HepG2 (cell line): ENCODE results near the gene ABHD17C. TPM values are rescaled to one million over a fixed set of nuclear protein-coding genes. Genes with fewer than 3 reads are reported as not detected.

Source experiments
- ATRX ChIP-seq: sonication (generic); formaldehyde crosslinking; IDR thresholded peaks from 2 replicates; pipeline ENCODE4 v1.4.0; 2020; ENCODE audit warnings: missing genetic modification reagents, borderline replicate concordance
- EZH2 ChIP-seq: conservative IDR thresholded peaks from 2 replicates; pipeline ENCODE4 v1.6.1; 2012; ENCODE audit warnings: mild to moderate bottlenecking, low read depth, low read length, moderate library complexity
- KAT8 ChIP-seq: IDR thresholded peaks from 2 replicates; pipeline ENCODE4 v1.6.1; 2016; ENCODE audit warnings: missing genetic modification reagents, missing compliant biosample characterization
- KDM3A ChIP-seq: IDR thresholded peaks from 2 replicates; pipeline ENCODE4 v1.6.1; 2018; ENCODE audit warnings: low read depth, missing compliant biosample characterization
- MIXL1 ChIP-seq: IDR thresholded peaks from 2 replicates; pipeline ENCODE4 v1.6.1; 2016
- MYC ChIP-seq: sonication (generic); formaldehyde crosslinking; IDR thresholded peaks from 2 replicates; pipeline ENCODE4 v1.9.0; 2021; ENCODE audit warnings: missing genetic modification reagents, borderline replicate concordance
- ZBTB8A ChIP-seq: sonication (generic); formaldehyde crosslinking; IDR thresholded peaks from 2 replicates; pipeline ENCODE4 v1.4.0; 2020; ENCODE audit warnings: mild to moderate bottlenecking, low read depth, missing genetic modification reagents, borderline replicate concordance
- ZNF670 ChIP-seq: sonication (generic); formaldehyde crosslinking; IDR thresholded peaks from 2 replicates; pipeline ENCODE4 v1.8.0; 2022; ENCODE audit warnings: mild to moderate bottlenecking, missing genetic modification reagents, borderline replicate concordance
- ZNF775 ChIP-seq: sonication (generic); formaldehyde crosslinking; IDR thresholded peaks from 2 replicates; pipeline ENCODE4 v1.4.0; 2020; ENCODE audit warnings: missing genetic modification reagents, mild to moderate bottlenecking, moderate library complexity, borderline replicate concordance
- ZSCAN22 ChIP-seq: sonication (generic); formaldehyde crosslinking; IDR thresholded peaks from 2 replicates; pipeline ENCODE4 v1.4.0; 2020; ENCODE audit warnings: mild to moderate bottlenecking, missing genetic modification reagents
- polyA plus RNA-seq, 8 experiments: library from polyadenylated mRNA; depleted of rRNA in 3 of 8; stranded (reverse) in 7 of 8; unstranded in 1 of 8; fragments of >200 nt; fragmentation: Illumina TruSeq in 4 of 8; extraction: Trizol in 4 of 8; gene quantifications; 2 replicates each; pipeline versions ENCODE4 v1.2.1 to v1.2.3, GENCODE V29; 2011 to 2016; ENCODE audit warnings: low read depth in 4 of 8, missing spikeins in 1 of 8, mixed read lengths in 1 of 8; ENCODE audit not compliant: insufficient read depth in 1 of 8
- total RNA-seq, 5 experiments: library from RNA; depleted of rRNA; stranded (reverse); fragments of >200 nt; fragmentation: Illumina TruSeq; extraction: Trizol; gene quantifications; 2 replicates each; pipeline ENCODE4 v1.2.3, GENCODE V29; 2016; ENCODE audit warnings: low read depth in 1 of 5
- TF ChIP-seq, protein P1 (sequence below): sonication (generic); formaldehyde crosslinking; IDR thresholded peaks from 2 replicates; pipeline ENCODE4 v1.8.1; 2022; ENCODE audit warnings: low read depth, mild to moderate bottlenecking, missing genetic modification reagents
- TF ChIP-seq, protein P2 (sequence below): sonication (generic); formaldehyde crosslinking; IDR thresholded peaks from 2 replicates; pipeline ENCODE4 v1.4.0; 2020; ENCODE audit warnings: missing genetic modification reagents
- TF ChIP-seq, protein P3 (sequence below): sonication (generic); formaldehyde crosslinking; IDR thresholded peaks from 2 replicates; pipeline ENCODE4 v1.8.0; 2022; ENCODE audit warnings: missing genetic modification reagents, mild to moderate bottlenecking, moderate library complexity, borderline replicate concordance
- TF ChIP-seq, protein P4 (sequence below): sonication (generic); formaldehyde crosslinking; IDR thresholded peaks from 2 replicates; pipeline ENCODE4 v1.4.0; 2020; ENCODE audit warnings: mild to moderate bottlenecking, missing genetic modification reagents, borderline replicate concordance

The ABHD17C gene
- total and polyA plus RNA-seq, 2 of the 13 experiments (the other 11 are each of a cell fraction or from before 2014, with no cell fraction given) = 2.9 to 3.9 TPM

DNA sequence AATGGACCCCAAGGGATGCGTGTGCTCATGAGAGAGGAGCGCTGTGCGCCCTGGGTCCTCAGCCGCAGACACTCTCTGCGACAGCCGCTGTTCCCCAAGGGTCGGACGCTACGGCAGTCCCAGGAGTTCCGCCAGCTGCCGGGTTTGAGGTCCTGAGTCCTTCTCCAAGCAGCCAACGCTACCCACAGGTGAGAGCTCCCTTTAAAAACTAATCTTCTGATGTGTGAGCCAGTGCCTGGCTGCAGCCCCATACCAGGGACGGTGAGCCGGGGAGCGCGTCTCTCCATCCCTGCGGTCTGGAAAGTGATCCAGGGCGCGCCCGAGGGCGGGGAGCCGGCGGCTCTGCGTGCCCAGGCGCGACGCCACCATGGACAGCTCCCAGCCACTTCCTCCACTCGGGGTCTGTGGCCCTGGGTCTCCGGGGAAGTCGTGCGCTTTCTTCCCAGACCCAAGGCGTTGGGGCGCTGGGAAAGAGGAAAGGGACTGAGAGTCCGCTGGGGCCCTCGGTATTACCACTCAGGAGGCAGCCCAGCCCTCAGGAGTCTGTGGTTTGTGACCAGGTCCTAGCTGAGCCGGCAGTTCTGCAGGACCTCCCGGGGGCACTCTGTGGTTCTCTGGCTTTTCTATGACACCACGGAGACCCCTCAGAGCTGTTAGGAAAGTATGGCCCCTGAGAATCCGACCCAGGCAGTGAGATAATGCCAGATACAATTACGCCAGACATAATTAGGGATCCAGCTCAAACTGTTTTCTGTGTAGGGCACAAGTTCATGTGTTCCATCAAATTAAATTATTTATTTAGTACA, 85.5 kb downstream of the ABHD17C start (continued):
- TF ChIP-seq, protein P1, sequence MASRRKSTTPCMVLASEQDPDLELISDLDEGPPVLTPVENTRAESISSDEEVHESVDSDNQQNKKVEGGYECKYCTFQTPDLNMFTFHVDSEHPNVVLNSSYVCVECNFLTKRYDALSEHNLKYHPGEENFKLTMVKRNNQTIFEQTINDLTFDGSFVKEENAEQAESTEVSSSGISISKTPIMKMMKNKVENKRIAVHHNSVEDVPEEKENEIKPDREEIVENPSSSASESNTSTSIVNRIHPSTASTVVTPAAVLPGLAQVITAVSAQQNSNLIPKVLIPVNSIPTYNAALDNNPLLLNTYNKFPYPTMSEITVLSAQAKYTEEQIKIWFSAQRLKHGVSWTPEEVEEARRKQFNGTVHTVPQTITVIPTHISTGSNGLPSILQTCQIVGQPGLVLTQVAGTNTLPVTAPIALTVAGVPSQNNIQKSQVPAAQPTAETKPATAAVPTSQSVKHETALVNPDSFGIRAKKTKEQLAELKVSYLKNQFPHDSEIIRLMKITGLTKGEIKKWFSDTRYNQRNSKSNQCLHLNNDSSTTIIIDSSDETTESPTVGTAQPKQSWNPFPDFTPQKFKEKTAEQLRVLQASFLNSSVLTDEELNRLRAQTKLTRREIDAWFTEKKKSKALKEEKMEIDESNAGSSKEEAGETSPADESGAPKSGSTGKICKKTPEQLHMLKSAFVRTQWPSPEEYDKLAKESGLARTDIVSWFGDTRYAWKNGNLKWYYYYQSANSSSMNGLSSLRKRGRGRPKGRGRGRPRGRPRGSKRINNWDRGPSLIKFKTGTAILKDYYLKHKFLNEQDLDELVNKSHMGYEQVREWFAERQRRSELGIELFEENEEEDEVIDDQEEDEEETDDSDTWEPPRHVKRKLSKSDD = peak; percentile 84; the same call in 1 of the 2 replicates
- TF ChIP-seq MYC (CRISPR knock-in tag) = peak; percentile 81; the same call in 1 of the 2 replicates
- TF ChIP-seq MIXL1 (CRISPR knock-in tag) = peak; percentile 84; the same call in 1 of the 2 replicates
- TF ChIP-seq KAT8 (CRISPR knock-in tag) = peak; percentile 82
- no peak for TF ChIP-seq ATRX (CRISPR knock-in tag)
- peak; percentile 60; the same call in 1 of the 2 replicates for TF ChIP-seq KDM3A
- peak; percentile 86 for TF ChIP-seq ZNF670 (CRISPR knock-in tag)
- no peak for TF ChIP-seq ZSCAN22 (CRISPR knock-in tag)
- TF ChIP-seq, protein P2, sequence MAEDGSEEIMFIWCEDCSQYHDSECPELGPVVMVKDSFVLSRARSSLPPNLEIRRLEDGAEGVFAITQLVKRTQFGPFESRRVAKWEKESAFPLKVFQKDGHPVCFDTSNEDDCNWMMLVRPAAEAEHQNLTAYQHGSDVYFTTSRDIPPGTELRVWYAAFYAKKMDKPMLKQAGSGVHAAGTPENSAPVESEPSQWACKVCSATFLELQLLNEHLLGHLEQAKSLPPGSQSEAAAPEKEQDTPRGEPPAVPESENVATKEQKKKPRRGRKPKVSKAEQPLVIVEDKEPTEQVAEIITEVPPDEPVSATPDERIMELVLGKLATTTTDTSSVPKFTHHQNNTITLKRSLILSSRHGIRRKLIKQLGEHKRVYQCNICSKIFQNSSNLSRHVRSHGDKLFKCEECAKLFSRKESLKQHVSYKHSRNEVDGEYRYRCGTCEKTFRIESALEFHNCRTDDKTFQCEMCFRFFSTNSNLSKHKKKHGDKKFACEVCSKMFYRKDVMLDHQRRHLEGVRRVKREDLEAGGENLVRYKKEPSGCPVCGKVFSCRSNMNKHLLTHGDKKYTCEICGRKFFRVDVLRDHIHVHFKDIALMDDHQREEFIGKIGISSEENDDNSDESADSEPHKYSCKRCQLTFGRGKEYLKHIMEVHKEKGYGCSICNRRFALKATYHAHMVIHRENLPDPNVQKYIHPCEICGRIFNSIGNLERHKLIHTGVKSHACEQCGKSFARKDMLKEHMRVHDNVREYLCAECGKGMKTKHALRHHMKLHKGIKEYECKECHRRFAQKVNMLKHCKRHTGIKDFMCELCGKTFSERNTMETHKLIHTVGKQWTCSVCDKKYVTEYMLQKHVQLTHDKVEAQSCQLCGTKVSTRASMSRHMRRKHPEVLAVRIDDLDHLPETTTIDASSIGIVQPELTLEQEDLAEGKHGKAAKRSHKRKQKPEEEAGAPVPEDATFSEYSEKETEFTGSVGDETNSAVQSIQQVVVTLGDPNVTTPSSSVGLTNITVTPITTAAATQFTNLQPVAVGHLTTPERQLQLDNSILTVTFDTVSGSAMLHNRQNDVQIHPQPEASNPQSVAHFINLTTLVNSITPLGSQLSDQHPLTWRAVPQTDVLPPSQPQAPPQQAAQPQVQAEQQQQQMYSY (CRISPR knock-in tag) = peak; percentile 71; the same call in 1 of the 2 replicates
- TF ChIP-seq, protein P3, sequence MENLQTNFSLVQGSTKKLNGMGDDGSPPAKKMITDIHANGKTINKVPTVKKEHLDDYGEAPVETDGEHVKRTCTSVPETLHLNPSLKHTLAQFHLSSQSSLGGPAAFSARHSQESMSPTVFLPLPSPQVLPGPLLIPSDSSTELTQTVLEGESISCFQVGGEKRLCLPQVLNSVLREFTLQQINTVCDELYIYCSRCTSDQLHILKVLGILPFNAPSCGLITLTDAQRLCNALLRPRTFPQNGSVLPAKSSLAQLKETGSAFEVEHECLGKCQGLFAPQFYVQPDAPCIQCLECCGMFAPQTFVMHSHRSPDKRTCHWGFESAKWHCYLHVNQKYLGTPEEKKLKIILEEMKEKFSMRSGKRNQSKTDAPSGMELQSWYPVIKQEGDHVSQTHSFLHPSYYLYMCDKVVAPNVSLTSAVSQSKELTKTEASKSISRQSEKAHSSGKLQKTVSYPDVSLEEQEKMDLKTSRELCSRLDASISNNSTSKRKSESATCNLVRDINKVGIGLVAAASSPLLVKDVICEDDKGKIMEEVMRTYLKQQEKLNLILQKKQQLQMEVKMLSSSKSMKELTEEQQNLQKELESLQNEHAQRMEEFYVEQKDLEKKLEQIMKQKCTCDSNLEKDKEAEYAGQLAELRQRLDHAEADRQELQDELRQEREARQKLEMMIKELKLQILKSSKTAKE (CRISPR knock-in tag) = no peak
- TF ChIP-seq, protein P4, sequence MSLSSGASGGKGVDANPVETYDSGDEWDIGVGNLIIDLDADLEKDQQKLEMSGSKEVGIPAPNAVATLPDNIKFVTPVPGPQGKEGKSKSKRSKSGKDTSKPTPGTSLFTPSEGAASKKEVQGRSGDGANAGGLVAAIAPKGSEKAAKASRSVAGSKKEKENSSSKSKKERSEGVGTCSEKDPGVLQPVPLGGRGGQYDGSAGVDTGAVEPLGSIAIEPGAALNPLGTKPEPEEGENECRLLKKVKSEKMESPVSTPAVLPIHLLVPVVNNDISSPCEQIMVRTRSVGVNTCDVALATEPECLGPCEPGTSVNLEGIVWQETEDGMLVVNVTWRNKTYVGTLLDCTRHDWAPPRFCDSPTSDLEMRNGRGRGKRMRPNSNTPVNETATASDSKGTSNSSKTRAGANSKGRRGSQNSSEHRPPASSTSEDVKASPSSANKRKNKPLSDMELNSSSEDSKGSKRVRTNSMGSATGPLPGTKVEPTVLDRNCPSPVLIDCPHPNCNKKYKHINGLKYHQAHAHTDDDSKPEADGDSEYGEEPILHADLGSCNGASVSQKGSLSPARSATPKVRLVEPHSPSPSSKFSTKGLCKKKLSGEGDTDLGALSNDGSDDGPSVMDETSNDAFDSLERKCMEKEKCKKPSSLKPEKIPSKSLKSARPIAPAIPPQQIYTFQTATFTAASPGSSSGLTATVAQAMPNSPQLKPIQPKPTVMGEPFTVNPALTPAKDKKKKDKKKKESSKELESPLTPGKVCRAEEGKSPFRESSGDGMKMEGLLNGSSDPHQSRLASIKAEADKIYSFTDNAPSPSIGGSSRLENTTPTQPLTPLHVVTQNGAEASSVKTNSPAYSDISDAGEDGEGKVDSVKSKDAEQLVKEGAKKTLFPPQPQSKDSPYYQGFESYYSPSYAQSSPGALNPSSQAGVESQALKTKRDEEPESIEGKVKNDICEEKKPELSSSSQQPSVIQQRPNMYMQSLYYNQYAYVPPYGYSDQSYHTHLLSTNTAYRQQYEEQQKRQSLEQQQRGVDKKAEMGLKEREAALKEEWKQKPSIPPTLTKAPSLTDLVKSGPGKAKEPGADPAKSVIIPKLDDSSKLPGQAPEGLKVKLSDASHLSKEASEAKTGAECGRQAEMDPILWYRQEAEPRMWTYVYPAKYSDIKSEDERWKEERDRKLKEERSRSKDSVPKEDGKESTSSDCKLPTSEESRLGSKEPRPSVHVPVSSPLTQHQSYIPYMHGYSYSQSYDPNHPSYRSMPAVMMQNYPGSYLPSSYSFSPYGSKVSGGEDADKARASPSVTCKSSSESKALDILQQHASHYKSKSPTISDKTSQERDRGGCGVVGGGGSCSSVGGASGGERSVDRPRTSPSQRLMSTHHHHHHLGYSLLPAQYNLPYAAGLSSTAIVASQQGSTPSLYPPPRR = peak; percentile 42; the same call in 1 of the 2 replicates
- no peak for TF ChIP-seq EZH2
- TF ChIP-seq ZBTB8A (CRISPR knock-in tag) = no peak; the same call in 1 of the 2 replicates
- 0 out of 2 replicates have a peak, but pooled peaks have one; percentile 60 for TF ChIP-seq ZNF775 (CRISPR knock-in tag)
